Fibroblast of the aortic adventitia (primary cell): Measurements from ENCODE around the gene SEC14L2. TPM values are rescaled to one million over a fixed set of nuclear protein-coding genes. Genes with fewer than 3 reads are reported as not detected.

ENCODE experiments used
- DNase-seq: peaks from one replicate; pipeline ENCODE4 v3.0.0-alpha.2; 2010; ENCODE audit warnings: low read depth
- H3K4me3 ChIP-seq: 2 replicates; pipeline ENCODE4 v1.5.1; 2011; ENCODE audit warnings: low read depth, mild to moderate bottlenecking, control low read depth, low read length, moderate library complexity
- small RNA-seq: library from RNA; depleted of rRNA; stranded (forward); fragments of <200 nt; gene quantifications from one replicate; pipeline ENCODE3, GENCODE V24; 2012
- total RNA-seq: library from RNA; depleted of rRNA; stranded (reverse); fragments of >200 nt; gene quantifications from 2 replicates; pipeline ENCODE4 v1.2.3, GENCODE V29; 2012; ENCODE audit warnings: low replicate concordance
- TF ChIP-seq, protein P1 (sequence below): IDR thresholded peaks from 2 replicates; pipeline ENCODE4 v1.5.1; 2011; ENCODE audit warnings: mild to moderate bottlenecking, low read length, control low read depth, inconsistent platforms; ENCODE audit not compliant: insufficient read depth

Gene SEC14L2
- total RNA-seq, 1 donor: 14.8 TPM

DNA sequence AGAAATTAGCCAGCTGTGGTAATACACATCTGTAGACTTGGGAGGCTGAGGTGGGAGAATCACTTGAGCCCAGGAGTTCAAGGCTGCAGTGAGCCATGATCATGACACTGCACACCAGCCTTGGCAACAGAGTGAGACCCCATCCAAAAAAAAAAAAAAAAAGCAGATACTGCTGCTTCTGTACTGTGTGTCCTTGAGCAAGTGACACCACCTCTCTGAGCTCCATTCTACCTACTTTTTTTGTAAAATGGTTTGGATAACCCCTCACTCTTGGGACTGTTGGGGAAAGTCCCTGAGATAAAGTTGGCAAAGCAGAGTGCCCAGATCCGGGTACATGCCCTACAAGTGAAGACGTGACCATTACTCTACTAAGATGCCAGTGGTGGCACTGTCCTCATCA lies 72.3 kb downstream of the SEC14L2 start:
- DNase-seq: no peak
- no peak overlapping the region for H3K4me3 ChIP-seq
- TF ChIP-seq, protein P1, sequence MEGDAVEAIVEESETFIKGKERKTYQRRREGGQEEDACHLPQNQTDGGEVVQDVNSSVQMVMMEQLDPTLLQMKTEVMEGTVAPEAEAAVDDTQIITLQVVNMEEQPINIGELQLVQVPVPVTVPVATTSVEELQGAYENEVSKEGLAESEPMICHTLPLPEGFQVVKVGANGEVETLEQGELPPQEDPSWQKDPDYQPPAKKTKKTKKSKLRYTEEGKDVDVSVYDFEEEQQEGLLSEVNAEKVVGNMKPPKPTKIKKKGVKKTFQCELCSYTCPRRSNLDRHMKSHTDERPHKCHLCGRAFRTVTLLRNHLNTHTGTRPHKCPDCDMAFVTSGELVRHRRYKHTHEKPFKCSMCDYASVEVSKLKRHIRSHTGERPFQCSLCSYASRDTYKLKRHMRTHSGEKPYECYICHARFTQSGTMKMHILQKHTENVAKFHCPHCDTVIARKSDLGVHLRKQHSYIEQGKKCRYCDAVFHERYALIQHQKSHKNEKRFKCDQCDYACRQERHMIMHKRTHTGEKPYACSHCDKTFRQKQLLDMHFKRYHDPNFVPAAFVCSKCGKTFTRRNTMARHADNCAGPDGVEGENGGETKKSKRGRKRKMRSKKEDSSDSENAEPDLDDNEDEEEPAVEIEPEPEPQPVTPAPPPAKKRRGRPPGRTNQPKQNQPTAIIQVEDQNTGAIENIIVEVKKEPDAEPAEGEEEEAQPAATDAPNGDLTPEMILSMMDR: no peak

DNA sequence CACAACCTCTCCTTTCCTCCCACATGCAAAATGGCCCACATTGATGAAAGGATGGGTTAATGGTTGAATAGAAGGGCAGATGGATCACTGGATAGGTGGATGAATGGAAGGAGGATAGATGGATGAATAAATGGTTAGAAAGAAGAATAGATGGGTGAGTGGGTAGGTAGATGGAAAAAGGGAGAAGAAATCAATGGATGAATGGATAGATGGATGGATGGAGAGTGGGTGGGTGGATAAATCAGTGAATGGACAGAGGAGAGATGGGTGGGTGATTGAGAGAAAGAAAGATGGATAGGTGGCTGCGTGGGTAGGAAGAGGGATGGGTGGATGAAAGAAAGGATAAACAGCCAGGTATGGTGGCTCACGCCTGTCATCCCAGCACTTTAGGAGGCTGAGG lies 73.8 kb downstream of the SEC14L2 start:
- H3K4me3 ChIP-seq: no peak overlapping the region
- DNase-seq: no peak
- TF ChIP-seq, protein P1: no peak

DNA sequence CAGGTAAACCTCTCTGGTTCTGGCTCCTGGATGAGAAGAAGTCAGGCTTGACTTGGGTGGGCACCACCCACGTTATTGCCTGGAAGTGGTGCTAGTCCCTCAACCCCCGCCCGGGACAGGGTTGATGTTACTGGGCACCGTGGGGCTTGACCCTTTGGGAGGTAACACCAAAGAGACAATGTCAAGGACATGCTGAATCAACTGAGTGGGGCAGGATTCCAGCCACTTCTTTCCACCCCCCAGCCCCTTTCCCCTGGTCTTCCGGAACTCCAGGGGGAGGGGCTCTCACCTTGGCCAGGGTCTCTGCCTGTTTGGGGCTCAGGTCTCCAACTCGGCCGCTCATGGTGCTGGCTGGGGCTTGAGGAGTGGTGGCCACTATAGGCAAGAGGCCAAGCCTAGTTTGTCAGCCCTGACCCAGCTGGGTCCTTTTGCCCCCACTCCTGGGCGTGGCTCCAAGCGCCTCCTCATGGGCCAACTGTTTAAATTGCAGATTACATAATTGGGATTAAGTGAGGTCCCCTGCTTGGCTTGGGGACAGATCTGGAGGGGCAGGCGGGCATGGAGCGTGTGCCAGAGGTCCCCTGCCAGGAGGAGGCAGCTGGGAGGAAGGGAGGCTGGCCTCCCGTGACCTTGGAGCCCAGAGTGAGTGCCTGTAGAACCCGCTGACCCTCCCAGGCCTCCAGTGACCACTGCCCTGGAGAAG lies 74.9 kb downstream of the SEC14L2 start, which contains the start of gene SEC14L3:
Gene SEC14L3 (minus strand): TSS at position 402 of the 703 bp plus-strand sequence. CDS start 59 bp downstream, at position 343.
- DNase-seq: no peak
- no peak within 1 kb of the TSS for H3K4me3 ChIP-seq
- TF ChIP-seq, protein P1: no peak

DNA sequence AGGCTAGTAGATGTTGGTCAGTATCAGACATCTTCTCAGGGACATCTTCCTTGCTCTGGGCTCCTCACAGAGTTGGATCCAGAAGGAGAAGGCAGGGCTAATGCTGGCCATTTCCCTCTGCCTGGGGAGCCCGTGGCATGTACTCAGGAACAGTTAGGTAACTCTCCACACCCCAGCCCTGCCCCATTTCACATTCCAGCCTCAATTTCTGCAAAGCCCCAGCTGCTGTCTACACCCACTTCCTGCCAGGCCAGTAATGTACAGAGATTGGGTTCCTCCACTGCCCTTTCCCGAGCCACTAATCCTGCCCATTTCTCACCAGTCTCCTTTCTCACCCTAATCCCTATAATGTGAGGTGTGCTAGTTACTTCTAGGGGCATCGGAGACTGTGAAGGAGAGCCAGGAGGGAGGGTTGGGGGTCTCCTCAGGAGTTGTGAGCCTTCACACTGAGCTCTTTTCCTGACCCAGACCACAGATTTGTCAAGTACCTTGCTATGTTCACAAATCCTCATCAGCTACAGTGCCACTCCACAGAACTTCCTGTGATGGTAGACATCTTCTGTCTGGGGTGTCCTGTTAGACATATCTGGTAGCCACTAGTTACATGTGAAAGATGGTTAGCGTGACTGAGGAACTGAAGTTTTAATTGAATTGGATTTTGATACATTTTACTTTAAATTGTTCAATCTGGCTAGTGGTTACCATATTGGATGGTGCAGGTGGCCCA lies 76.3 kb downstream of the SEC14L2 start:
- no peak for DNase-seq
- TF ChIP-seq, protein P1: no peak
- H3K4me3 ChIP-seq: no peak overlapping the region

DNA sequence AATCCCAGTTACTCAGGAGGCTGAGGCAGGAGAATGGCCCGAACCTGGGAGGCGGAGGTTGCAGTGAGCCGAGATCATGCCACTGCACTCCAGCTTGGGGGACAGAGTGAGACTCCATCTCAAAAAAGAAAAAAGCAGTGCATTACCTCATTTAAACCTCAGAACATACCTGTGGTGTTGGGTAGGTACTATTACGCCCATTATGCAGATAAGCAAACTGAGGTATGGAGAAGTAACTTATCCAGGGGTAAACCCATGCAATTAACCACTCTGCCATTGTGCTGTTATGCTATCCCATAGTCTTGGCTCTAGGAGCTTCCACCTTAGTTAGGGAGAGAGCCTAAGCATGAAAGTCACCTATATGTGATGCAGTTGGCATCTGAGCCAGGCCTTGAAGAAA lies 77.3 kb downstream of the SEC14L2 start:
- no peak for DNase-seq
- TF ChIP-seq, protein P1: no peak
- no peak overlapping the region for H3K4me3 ChIP-seq

Small RNA genes within 50 kb of the gene (small RNA-seq; reads per million reads assigned to genes)
- gene AC004832.3 (not detected), gene RNU6-564P (not detected)

Other genes starting within 250 kb of the SEC14L2 start
- 0.57 and 6.2 TPM in 2 replicates for gene LIF, start 150.3 kb upstream of the SEC14L2 start, total RNA-seq
- not detected in 2 replicates for gene OSM, start 130.2 kb upstream of the SEC14L2 start, total RNA-seq
- 0.16 and 4.9 TPM in 2 replicates for gene CASTOR1, start 107.5 kb upstream of the SEC14L2 start, total RNA-seq
- 12.9 and 24.1 TPM in 2 replicates for gene TBC1D10A, start 70.1 kb upstream of the SEC14L2 start, total RNA-seq
- gene SF3A1, start 40.1 kb upstream of the SEC14L2 start, total RNA-seq: 40.8 and 43.7 TPM in 2 replicates
- 1.2 and 2.6 TPM in 2 replicates for gene CCDC157, start 40.0 kb upstream of the SEC14L2 start, total RNA-seq
- 9.1 and 13.0 TPM in 2 replicates for gene RNF215, start 9.6 kb upstream of the SEC14L2 start, total RNA-seq
- 0.98 and 5.9 TPM in 2 replicates for gene MTFP1, start 28.8 kb downstream of the SEC14L2 start, total RNA-seq
- not detected in 2 replicates for gene SEC14L3, start 75.0 kb downstream of the SEC14L2 start, total RNA-seq
- gene SEC14L4, start 108.7 kb downstream of the SEC14L2 start, total RNA-seq: not detected in 2 replicates
- gene SEC14L6, start 149.7 kb downstream of the SEC14L2 start, total RNA-seq: 0.09 TPM in 1 of 2 replicates, not detected in the other
- gene GAL3ST1, start 177.6 kb downstream of the SEC14L2 start, total RNA-seq: not detected in 2 replicates
- gene PES1, start 194.9 kb downstream of the SEC14L2 start, total RNA-seq: 54.9 and 189 TPM in 2 replicates
- 13.9 and 17.7 TPM in 2 replicates for gene TCN2, start 210.2 kb downstream of the SEC14L2 start, total RNA-seq
- gene SLC35E4, start 238.8 kb downstream of the SEC14L2 start, total RNA-seq: 5.1 and 19.7 TPM in 2 replicates